Measurements from ENCODE around the gene CST4. TPM values are rescaled to one million over a fixed set of nuclear protein-coding genes. Genes with fewer than 3 reads are reported as not detected.
A peak's percentile ranks its signal among the peaks of the same experiment; 100 is the strongest.
"Not testable (repeated sequence)": the region's sequence is repeated elsewhere in the genome, so short reads cannot be mapped to it uniquely, and the experiment has no call there.

The CST4 gene
- polyA plus RNA-seq, 3 donors, result not detected

GRCh38 chr20:23667666-23668065 is 21.2 kb downstream of the CST4 start:
- no peak overlapping the region for H3K27ac ChIP-seq (ENCODE audit: low read depth, low read length)
- 84 to 86% (median 85%) methylated on average over 7 of the region's 7 CpGs for WGBS, 3 donors

GRCh38 chr20:23666698-23667097 is 22.1 kb downstream of the CST4 start:
- 34 to 52% (median 39%) methylated on average over 3 of the region's 3 CpGs for WGBS, 3 donors
- H3K27ac ChIP-seq (ENCODE audit: low read depth, low read length), result no peak overlapping the region

GRCh38 chr20:23666189-23666588 is 22.6 kb downstream of the CST4 start:
- no peak overlapping the region for H3K27ac ChIP-seq (ENCODE audit: low read depth, low read length)
- 83 to 87% (median 87%) methylated on average over 4 of the region's 4 CpGs for WGBS, 3 donors

GRCh38 chr20:23664954-23665353 is 23.9 kb downstream of the CST4 start:
- WGBS, 3 donors, result 89 to 98% (median 94%) methylated on average over 3 of the region's 3 CpGs
- H3K27ac ChIP-seq (ENCODE audit: low read depth, low read length), result no peak overlapping the region

GRCh38 chr20:23664046-23664445 is 24.8 kb downstream of the CST4 start:
- 54 to 85% (median 84%) methylated on average over 4 of the region's 4 CpGs for WGBS, 3 donors
- not testable (repeated sequence) for H3K27ac ChIP-seq (ENCODE audit: low read depth, low read length)

- 67 to 74% (median 73%) methylated on average over 6 of the region's 6 CpGs for WGBS, 3 donors
- no peak overlapping the region for H3K27ac ChIP-seq (ENCODE audit: low read depth, low read length)
Observed at GRCh38 chr20:23663180-23663579, 25.7 kb downstream of the CST4 start.

GRCh38 chr20:23662276-23662870 is 26.5 kb downstream of the CST4 start:
- WGBS, 3 donors, result 91 to 94% (median 93%) methylated on average over 9 of the region's 9 CpGs

GRCh38 chr20:23661002-23661429 is 27.8 kb downstream of the CST4 start:
- H3K27ac ChIP-seq (ENCODE audit: low read depth, low read length), result no peak overlapping the region
- 91 to 92% (median 91%) methylated on average over 6 of the region's 6 CpGs for WGBS, 3 donors

More at GRCh38 chr20:23662276-23662870, 26.5 kb downstream of the CST4 start:
- no peak overlapping the region for H3K27ac ChIP-seq (ENCODE audit: low read depth, low read length)

GRCh38 chr20:23659989-23660837 is 28.6 kb downstream of the CST4 start:
- 43 to 57% (median 49%) methylated on average over 8 of the region's 8 CpGs for WGBS, 3 donors
- no peak overlapping the region for H3K27ac ChIP-seq (ENCODE audit: low read depth, low read length)

GRCh38 chr20:23659610-23659988 is 29.2 kb downstream of the CST4 start:
- 86 to 94% (median 92%) methylated on average over 2 of the region's 2 CpGs for WGBS, 3 donors
- H3K27ac ChIP-seq (ENCODE audit: low read depth, low read length), result not testable (repeated sequence)

GRCh38 chr20:23658989-23659609 is 29.7 kb downstream of the CST4 start:
- WGBS, 3 donors, result 81 to 94% (median 92%) methylated on average over 8 of the region's 8 CpGs
- no peak overlapping the region for H3K27ac ChIP-seq (ENCODE audit: low read depth, low read length)

GRCh38 chr20:23658336-23658735 is 30.5 kb downstream of the CST4 start:
- no peak overlapping the region for H3K27ac ChIP-seq (ENCODE audit: low read depth, low read length)
- WGBS, 3 donors, result 76 to 78% (median 76%) methylated on average over 2 of the region's 2 CpGs

- H3K27ac ChIP-seq (ENCODE audit: low read depth, low read length), result no peak overlapping the region
- WGBS, 3 donors, result 38 to 88% (median 83%) methylated on average over 8 of the region's 8 CpGs
Observed at GRCh38 chr20:23657202-23657601, 31.6 kb downstream of the CST4 start.

GRCh38 chr20:23656372-23656771 is 32.5 kb downstream of the CST4 start:
- 58 to 69% (median 64%) methylated on average over 10 of the region's 10 CpGs for WGBS, 3 donors

GRCh38 chr20:23655491-23656211 is 33.2 kb downstream of the CST4 start:
- 14 to 50% (median 18%) methylated on average over 23 of the region's 23 CpGs for WGBS, 3 donors
- peak overlapping the region; percentile 43 for H3K27ac ChIP-seq (ENCODE audit: low read depth, low read length)

More at GRCh38 chr20:23656372-23656771, 32.5 kb downstream of the CST4 start:
- H3K27ac ChIP-seq (ENCODE audit: low read depth, low read length), result no peak overlapping the region

GRCh38 chr20:23654717-23655116 is 34.1 kb downstream of the CST4 start:
- H3K27ac ChIP-seq (ENCODE audit: low read depth, low read length), result no peak overlapping the region
- WGBS, 3 donors, result 40 to 56% (median 41%) methylated on average over 4 of the region's 4 CpGs

GRCh38 chr20:23654000-23654399 is 34.8 kb downstream of the CST4 start:
- no peak overlapping the region for H3K27ac ChIP-seq (ENCODE audit: low read depth, low read length)
- 53 to 79% (median 69%) methylated on average over 2 of the region's 2 CpGs for WGBS, 3 donors

- 89 to 95% (median 92%) methylated on average over 3 of the region's 3 CpGs for whole genome bisulfite sequencing, 3 donors
- no peak overlapping the region for H3K27ac ChIP-seq (ENCODE audit: low read depth, low read length)
Observed at GRCh38 chr20:23653400-23653938, 35.4 kb downstream of the CST4 start.

Measured in adipose tissue (tissue), 3 donors.